Activated CD4-positive, CD25-positive, alpha-beta regulatory T cell treated with anti-CD3 and anti-CD28 coated beads, Interleukin-2, amount 50 U/mL, for 24 hours (primary cell): Measurements from ENCODE around the gene LMCD1.
"Not testable (repeated sequence)": the region's sequence is repeated elsewhere in the genome, so short reads cannot be mapped to it uniquely, and the experiment has no call there.

Source experiments
- ATAC-seq, 2 donors: fragments of 150-1000 bp; cut with Tn5 transposase; one replicate each; pipeline ENCODE4 v1.10.0; 2021; ENCODE audit warnings: mild to moderate bottlenecking in 1 of 2, moderate library complexity in 1 of 2

Gene LMCD1

DNA sequence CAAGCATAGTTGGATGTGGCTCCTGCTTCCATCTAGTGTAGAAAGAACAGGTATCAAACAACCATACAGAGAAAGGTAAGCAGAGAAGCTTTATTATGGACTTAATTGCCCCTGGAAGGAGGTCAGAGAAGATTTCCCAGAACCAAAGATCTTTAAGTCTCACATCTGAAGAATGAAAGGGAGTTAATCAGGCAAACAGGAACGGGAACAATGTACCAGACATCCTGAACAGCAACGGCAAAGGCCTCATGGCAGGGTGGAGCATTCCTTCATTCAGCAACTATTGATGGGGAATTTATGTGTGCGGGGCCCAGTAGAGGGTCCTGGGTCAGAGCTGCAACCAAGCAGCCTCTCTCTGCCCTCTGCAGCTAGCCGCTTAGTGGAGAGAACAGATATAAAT, 61.5 kb downstream of the LMCD1 start:
- no peak for ATAC-seq

DNA sequence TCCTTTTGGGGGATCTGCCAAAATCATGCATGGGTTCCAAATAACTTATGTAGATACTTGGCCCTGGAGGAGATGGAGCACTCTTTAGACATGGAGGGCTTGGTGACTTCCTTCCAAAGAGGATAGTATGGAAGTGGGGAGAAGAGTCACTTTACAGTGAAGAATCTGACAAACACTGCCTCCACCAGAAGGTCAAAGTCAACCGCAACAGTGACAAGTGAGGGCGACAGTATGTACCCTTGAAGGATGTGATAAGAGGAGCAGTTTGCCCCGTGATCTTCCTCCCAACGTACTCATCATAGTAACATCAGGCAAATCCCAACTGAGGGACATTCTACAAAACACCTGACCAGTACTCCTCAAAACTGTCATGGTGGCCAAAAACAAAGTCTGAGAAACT, 62.0 kb downstream of the LMCD1 start:
- ATAC-seq: no peak

DNA sequence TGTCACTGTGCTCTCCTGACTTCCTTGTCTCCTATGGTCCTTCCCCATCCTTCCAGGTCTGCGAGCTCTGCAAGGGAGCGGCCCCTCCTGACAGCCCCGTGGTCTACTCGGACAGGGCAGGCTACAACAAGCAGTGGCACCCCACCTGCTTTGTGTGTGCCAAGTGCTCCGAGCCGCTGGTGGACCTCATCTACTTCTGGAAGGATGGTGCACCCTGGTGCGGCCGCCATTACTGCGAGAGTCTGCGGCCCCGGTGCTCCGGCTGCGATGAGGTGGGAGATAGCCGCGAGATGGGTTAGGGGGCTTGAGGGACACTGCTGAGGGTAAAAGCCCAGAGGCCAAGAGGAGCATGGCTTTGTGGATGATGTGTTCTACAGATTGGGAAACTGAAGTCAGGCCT, 63.8 kb downstream of the LMCD1 start:
- no peak for ATAC-seq

DNA sequence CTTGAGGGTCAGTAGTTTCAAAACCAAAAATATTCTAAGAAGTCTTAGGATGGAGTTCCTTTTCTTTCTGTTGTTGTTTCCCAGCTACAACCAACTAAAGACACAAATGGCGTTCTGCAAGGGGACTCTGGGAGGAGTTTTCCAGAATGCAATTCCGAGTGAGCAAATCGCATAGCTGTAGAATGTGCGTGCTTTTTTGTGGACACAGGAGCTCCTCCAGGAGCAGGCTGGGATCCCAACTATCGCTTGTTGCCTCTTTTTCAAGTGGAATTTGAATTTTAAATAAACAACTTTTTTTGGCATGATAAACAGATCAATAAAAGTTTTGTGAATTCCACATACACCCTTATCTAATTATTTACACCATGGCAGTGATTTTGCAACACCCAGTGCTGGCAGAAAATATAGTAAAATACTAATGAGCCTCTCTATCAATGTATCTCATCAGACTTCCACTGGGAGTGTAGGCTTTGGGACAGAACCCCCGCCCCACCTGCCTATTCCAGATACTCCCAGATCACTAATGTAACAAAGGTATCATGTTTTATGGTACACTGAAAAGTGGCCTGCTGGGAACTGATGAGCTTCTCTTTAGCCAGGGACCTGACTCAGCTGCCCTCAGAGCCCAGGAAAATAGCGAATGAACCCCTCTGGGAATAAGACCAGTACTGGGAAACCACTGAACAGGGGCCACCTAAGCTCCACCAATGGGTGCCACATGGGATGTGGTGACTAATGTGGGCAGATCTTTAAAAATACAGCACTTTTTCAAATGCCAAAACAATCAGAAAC, 66.4 kb downstream of the LMCD1 start:
- ATAC-seq: no peak

DNA sequence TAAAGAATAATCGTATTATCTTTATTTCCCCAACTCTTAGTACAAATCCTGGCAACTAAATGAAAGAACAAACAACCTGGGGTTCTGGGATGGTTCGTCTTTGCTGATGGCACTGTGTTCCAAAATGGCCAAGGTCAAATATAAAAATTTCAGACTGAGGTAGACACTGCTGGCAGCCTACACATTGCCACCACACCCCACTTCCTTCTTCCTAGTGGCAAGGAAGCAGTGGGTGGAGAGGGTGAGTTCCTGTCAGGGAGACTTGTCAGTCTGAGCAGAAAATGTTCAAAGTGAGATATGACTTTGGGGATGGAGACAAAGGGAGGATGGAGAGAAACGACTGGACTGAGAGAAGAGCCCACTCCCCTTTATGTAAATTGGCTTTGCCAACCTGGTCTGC, 69.6 kb downstream of the LMCD1 start:
- peak in 1 of 2 donors; percentile 35 for ATAC-seq

DNA sequence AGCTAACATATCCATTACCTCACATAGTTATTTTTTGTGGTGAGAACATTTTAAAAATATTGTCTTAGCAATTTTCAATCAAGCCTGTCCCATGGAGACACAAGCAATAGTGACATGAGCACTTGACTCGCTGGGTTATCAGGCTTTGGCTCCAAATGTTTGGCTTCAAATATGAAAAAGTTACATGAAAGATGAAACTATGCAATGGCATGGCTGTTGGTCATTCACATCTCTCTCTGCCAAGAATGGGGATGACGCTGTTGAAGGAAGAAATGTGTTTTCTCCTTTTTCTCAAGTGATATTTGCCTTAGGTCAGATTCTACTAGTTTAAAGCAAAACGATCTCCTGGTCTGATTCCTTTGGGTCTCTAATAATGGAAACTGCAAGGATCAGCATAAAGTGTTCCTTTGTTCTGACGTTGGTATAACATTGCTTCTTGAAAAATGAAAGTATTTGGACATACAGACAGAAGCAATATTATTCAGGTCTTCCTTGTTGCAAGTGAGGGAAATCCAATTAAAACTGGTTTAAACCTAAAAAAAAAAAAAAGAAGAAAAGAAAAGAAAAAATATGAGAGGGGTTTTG, 71.8 kb downstream of the LMCD1 start:
- no peak for ATAC-seq

DNA sequence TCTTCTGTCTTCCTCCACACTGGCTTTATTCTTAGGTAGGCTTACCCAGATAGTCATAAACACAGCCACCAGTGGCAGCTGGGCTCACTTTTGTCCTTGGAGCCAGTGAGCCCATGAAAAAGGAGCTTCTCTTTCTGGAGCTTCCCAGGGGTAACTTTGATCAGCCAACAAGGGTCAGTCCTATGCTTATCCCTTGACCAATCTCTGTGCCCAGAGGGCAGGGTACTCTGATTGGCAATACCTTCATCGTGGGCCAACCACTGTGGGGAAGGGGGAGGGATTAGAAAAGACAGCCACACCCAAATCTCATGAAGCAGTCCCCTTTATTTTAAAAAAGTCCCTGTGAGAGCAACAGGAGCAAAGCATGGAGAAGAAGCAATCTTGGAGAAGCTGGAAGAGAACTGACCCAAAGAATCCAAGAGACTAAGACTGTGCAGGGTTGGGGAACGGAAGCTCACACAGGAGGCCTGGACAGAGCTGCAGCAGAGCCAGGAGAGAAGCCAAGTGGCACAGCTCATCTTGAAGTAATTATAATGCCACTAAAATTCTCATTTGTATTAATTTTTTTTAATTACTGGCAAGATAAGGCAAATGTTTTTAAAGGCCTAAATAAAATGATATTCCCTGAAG, 72.5 kb downstream of the LMCD1 start:
- ATAC-seq: no peak

DNA sequence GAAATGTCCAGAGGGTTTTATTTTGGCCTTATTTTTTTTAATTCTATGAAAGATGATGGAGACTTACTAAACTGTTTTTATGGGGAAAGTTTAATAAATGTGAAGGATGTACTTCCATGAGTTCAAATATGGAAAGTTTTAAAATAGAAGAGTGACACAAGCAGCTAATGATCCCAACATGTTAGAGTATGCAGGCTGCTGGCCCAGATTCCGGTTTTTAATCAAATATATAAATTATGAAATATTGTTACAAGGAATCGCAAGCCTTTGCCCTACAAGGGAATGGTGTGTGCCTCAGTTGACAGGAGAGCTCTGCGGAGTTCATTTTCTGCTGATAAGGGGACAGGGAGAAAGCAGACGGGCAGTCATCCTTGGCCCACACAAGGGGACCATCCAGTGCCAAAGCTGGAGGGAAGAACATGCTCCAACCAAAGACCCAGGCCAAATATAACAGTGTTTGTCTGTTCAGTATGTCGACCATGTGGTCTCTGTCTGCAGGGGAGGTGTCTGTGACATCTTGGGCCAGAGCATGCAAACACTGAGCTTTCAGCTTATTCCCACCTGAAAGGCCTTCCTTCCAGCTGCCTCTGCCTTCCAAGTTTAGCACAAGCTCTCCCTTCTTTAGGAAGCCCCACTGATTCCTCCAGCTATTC, 73.2 kb downstream of the LMCD1 start:
- no peak for ATAC-seq

DNA sequence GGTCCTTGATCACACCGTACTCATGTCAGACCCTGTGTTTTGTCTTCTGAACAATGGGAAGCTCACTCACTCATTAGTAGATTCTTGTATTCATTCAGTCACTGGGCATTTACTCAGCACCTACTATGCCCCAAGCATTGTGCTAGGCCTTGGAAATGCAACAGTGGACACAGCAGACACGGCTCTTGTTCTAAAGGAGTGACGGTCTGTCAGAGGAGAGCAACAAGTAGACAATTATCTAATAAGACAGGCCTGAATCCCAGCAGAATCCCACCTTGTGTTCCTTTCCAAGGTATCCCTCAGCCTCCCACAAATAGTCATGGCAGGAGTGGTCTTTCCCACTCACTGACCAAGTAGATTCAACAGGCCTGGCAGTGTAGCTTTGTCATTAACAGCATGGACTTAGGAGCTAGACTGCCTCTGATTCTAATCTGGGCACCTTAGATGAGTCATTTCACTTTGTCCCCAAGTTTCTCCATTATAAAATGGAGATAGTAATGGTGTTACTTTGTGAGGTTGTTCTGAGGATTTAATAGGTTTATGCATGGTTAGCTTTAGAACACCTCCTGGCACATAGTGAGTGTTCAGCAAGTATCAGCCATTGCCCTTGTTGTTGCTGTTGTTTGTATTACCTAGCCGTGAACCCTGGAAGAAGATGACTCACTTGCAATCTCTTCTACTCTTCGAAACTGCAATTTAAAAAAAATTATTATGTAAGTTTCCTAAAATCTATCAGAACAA, 73.9 kb downstream of the LMCD1 start:
- ATAC-seq: no peak

DNA sequence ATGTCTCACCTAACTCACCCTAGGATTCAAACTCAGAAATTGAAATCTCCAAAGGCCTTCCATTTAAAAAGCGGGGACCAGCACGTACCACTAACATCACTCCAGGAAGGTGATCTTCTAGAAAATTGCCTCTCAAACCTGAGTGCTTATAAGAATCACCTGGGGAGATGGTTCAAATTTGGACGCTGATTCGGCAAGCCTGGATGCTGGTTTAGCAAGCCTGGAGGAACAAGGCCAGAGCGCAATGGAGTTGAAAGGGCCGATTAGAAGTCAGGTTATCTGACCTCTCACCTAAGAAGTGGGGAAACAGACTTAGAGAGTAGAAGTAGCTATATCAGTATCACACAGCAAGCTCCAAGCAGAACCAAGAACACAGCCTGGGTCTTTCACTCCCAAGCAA, 74.8 kb downstream of the LMCD1 start:
- no peak for ATAC-seq

DNA sequence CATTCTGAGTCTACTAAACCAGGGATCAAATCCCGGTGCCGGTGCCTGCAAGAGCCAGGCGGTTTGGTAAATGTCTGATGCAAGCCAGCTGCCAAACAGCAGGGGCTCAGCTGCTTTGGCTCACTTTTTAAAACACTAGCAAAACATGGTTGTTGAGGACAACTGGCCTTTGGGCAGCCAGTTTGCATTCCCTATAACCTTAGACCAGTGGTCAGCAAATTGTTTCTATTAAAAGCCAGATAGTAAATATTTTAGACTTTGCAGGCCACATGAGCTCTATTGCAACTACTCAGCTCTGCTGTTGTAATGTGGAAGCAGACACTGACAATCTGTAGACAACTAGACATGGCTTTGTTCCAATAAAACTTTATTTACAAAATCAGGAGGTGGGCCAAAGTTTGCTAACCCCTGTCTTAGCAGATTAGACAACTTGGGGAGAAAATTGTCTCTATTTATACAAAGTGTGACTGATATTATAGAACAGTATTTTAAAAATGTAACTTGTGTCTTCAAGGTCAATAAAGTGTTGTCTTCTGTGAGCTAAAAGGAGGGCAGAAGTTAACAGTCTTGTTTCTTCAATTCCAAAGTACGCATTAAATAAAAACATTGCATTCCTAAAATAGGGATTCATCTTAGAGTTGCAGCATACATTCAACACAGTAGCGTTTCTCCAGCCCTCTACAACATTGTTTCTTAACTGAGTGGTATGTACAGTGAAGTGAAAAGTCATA, 75.4 kb downstream of the LMCD1 start:
- ATAC-seq: no peak

DNA sequence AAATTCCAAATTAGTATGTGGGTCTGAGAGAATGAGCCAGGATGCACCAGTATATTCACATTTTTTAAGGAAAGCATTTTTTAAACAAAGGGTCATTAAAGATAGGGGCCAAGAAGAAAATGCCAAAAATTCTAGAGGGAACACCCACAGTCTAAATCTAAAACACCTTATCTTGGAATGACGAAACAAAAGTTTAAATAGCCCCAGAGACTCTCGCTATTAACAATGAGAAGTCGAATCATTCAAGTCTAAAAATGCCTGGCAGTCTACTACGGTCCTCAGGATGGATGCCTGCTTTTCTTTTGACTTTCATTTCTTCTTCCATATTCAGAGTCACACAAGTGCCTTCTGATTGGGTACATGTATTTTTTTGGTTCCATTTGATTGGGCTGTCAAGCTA, 76.7 kb downstream of the LMCD1 start:
- no peak for ATAC-seq

DNA sequence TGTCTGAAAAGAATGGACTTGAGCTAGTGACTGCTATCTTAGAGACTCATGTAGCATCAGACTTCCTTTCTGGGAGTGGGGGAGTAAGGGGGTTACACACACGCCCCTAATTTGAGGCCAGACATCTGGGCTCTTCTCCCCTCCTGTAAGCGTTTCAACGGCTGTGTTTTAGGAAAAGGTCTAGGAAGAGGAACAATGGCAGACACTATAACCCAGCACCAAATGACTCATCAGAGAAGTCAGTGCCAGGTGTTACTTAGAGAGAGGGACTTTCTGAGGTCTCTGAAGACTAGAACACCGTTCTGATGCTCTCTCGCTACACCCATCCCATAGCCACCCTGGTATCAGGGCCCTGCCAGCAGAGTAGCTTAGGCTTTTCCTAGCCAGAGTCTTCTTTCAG, 77.5 kb downstream of the LMCD1 start:
- peak; percentile 21 to 33 for ATAC-seq

DNA sequence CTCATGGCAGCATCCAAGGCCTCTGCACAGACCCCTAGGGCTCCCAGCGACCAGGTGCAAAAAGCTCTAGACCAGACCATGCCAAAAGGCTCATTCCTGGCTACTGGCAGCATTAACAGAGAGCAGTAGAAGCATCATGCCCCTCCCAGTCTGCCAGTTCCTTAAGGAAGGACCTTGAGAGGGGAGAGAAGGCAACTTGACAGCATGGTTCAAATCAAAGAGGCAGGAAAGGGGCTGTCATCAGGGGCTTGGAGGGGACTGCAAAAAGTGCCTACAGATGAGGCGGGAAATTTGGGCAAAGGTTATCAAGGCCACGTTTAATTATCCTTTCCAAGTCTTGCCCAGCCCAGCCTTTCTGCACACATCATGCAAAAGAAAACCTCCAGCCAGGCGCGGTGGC, 78.3 kb downstream of the LMCD1 start:
- ATAC-seq: no peak

DNA sequence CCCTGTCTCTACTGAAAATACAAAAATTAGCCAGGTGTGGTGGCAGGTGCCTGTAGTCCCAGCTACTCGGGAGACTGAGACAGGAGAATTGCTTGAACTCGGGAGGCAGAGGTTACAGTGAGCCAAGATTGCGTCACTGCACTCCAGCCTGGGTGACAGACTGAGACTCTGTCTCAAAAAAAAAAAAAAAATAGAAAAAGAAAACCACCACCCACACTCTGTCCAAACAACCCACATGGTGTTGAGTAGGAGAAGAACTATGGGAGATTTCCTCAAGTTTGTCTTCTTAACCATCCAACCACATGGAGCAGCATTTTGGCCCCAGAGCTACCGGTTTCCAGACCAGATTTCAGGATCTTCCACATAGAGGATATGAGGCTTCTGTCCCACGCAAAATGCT, 78.8 kb downstream of the LMCD1 start:
- not testable (repeated sequence) for ATAC-seq

DNA sequence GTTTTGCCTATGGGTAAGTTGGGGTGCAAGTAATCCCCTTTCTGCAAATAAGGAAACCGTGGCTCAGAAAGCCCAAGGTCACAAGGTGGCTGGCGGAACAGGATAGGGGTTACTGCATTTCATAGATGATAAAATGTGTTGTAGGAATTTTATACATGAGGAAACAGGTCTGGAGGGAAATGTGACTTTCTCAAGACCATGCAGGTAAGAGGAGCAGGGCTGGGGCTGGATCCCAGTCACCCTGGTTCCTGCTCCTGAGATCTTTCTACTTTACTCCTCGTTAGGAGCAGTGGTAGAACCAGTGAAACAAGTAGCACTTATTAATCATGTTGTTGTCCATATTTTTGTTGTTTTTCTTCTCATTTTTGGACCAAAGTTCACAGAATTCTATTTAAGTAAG, 79.8 kb downstream of the LMCD1 start:
- no peak for ATAC-seq

DNA sequence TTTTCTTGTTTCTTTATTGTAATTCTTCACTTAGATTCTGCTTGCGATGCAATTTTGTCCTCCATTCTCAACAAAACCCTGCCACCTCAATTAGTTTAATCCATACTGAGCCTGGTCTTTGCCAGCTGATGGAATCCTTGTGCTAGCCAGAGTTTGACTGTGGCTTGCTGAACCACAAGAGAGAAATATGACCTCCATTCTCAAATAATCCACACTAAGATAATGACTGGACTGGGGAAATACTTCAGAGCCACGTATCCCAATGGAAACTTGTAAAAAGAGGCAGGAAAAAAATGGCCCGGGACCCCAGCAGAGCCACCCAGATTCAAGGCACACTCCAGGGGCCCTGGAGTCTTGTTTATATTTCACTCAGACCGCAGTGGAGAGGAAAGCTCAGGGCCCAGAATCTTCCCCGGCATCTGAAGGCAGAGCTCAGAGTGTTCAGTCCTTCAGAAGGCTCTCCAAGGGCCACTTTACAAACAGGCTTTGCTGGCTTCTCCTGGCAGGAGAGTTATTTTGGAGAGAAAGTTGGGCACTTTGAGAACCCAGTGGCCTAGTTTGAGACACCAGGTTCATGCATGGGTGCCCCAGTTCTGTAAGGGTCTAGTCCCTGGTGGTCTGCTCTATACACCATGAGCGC, 80.3 kb downstream of the LMCD1 start:
- ATAC-seq: no peak

DNA sequence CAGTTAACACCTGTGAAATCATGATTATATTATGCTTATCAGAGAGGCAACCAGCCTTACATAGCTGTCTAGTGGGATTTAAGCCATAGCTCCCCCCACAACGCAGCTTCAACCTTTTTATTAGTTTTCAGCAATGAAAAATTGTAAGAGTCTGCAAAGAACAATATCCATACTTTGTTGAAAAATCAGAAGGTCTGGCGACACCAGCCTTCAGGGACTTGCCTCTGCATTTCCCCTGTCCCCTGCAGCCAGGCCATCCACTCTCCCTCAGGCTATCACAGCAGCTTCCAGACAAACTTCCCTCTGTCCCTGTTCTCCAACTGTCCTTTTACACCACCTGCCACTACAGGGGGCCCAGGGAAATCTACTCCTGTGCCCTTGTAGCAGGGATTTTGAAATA, 83.0 kb downstream of the LMCD1 start:
- ATAC-seq: no peak

DNA sequence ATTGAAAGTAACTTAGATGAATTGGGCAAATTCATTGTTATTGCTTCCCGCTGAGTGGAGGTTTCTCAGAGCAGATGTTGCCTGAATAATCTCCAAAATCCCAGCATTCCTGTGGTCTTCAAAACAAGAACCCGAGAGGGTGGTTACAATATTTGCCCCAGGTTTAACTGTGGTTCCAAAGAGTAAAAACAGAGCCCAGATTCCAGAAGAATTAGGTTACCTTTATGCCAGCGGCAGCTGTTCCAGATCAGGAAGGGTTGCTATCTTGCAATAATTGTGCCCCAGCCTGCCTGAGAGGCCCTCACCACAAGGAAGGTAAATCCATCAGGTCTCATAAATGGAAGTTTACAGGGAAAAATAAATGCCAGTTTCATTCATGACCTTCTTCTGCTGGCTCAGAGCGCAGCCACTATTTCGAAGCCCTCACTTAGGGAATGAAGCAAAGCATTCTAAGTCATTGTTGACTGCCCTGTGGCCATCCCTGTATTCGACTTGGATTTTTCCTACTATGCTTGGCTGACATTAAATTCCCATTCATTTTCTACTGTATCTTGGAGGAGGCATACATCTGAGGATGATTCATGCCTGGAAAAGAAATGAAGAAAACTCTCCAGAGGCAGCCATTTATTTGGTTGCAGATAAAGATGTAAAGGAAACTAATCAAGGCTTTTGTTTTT, 88.4 kb downstream of the LMCD1 start:
- no peak for ATAC-seq

DNA sequence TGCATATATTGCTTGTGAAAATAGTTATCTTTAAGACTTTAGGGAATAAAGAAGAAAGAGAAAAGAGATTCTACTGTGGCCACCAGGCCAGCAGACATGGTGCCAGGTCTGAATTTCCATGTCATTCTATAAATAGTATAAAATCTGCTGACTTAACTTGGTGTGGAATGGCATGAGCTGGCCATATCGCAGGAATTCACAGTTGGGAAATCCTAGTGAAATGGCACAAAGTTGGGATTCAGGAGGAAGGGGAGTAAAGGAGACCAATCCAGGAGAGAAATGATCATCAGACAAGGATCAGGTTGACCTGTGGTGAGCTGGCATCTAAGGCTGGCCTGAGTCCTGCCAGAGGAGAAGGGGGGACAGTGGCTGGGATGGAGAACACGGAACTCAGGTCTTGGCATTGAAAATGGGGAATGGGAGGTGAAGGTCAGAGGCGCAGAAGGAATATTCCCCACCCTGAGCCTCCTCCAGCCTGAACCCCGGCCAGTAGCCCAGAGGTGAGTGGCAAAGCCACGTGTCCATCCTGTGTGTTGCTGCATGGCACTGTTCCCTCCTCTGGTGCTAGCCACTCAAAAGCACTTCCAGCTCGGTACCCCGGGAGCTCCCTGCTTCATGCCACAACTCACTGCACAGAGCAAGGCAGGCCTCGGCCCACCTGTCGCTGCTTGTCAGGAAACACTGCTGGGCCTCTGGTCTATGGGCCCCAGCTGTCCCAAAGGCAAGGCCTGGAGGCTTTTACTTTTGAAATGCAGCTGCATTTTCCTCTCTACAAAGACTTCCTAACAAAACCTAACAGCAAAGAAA, 91.6 kb downstream of the LMCD1 start:
- no peak for ATAC-seq
